ENCODE data around the gene VAMP8. TPM values are rescaled to one million over a fixed set of nuclear protein-coding genes. Genes with fewer than 3 reads are reported as not detected.
"Not testable (repeated sequence)": the region's sequence is repeated elsewhere in the genome, so short reads cannot be mapped to it uniquely, and the experiment has no call there.

VAMP8 gene
- total RNA-seq, 2 donors from 2014 or later, result 185 to 222 TPM

GRCh38 chr2:85611705-85612587 lies 34.6 kb downstream of the VAMP8 start, which contains the start of gene C2orf68:
Gene C2orf68 (minus strand): TSS chr2:85612066. CDS start chr2:85611984, 82 bp downstream.
- no peak for TF ChIP-seq CTCF (IDR thresholded peaks at IDR 0.05)
- H3K4me1 ChIP-seq, result peaks cover 5% of the 10 kb centered on the region
- no peaks in the 10 kb centered on the region for H3K27me3 ChIP-seq
- peak; percentile 95 for DNase-seq
- H3K36me3 ChIP-seq, result no peaks in the 10 kb centered on the region
- H3K27ac ChIP-seq, result peak within 1 kb of the TSS; percentile 77
- peak within 1 kb of the TSS; percentile 88 to 93 for H3K9ac ChIP-seq (ENCODE audit: low read depth in 2 of 2, low read length in 2 of 2)
- no peaks in the 10 kb centered on the region for H3K9me3 ChIP-seq
- intact Hi-C loops (cut with DNase I), result no loop called here
- H3K4me3 ChIP-seq, result peak within 1 kb of the TSS; percentile 81

GRCh38 chr2:85613717-85614515 lies 36.5 kb downstream of the VAMP8 start:
- Histone ChIP-seq H3K9ac (ENCODE audit: low read depth in 2 of 2, low read length in 2 of 2) (no peak overlapping the region), H3K9me3 (no peaks in the 10 kb centered on the region), H3K36me3 (no peaks in the 10 kb centered on the region), H3K27ac (no peak overlapping the region), H3K4me3 (no peak overlapping the region), H3K4me1 (peaks cover 13% of the 10 kb centered on the region), H3K27me3 (no peaks in the 10 kb centered on the region)
- TF ChIP-seq CTCF (IDR thresholded peaks at IDR 0.05), result no peak
- DNase-seq, result no peak
- intact Hi-C loops (cut with DNase I), result no loop called here

- peaks cover 13% of the 10 kb centered on the region for H3K4me1 ChIP-seq
- H3K36me3 ChIP-seq; H3K27me3 ChIP-seq; H3K9ac ChIP-seq (ENCODE audit: low read depth in 2 of 2, low read length in 2 of 2); DNase-seq; H3K27ac ChIP-seq; H3K4me3 ChIP-seq; H3K9me3 ChIP-seq; intact Hi-C loops (cut with DNase I): not testable (repeated sequence)
Measured at GRCh38 chr2:85614757-85615156, 37.4 kb downstream of the VAMP8 start.

GRCh38 chr2:85615413-85615728 lies 38.0 kb downstream of the VAMP8 start:
- intact Hi-C loops (cut with DNase I), result no loop called here
- no peak for TF ChIP-seq CTCF (IDR thresholded peaks at IDR 0.05)
- Histone ChIP-seq H3K9ac (ENCODE audit: low read depth in 2 of 2, low read length in 2 of 2) (no peak overlapping the region), H3K36me3 (no peaks in the 10 kb centered on the region), H3K27ac (peak overlapping the region; percentile 88), H3K9me3 (no peaks in the 10 kb centered on the region), H3K27me3 (no peaks in the 10 kb centered on the region), H3K4me3 (peak overlapping the region; percentile 99), H3K4me1 (peaks cover 13% of the 10 kb centered on the region)
- DNase-seq, result no peak

- H3K4me3 ChIP-seq; H3K4me1 ChIP-seq; intact Hi-C loops (cut with DNase I); H3K9me3 ChIP-seq; H3K27ac ChIP-seq; H3K27me3 ChIP-seq; H3K36me3 ChIP-seq; DNase-seq; H3K9ac ChIP-seq (ENCODE audit: low read depth in 2 of 2, low read length in 2 of 2): not testable (repeated sequence)
Measured at GRCh38 chr2:85617723-85618122, 40.3 kb downstream of the VAMP8 start.

- Histone ChIP-seq H3K36me3 (peaks cover 12% of the 10 kb centered on the region), H3K27ac (no peak overlapping the region), H3K9me3 (no peaks in the 10 kb centered on the region), H3K27me3 (no peaks in the 10 kb centered on the region), H3K4me3 (no peak overlapping the region), H3K9ac (ENCODE audit: low read depth in 2 of 2, low read length in 2 of 2) (no peak overlapping the region), H3K4me1 (peaks cover 10% of the 10 kb centered on the region)
- no peak for TF ChIP-seq CTCF (IDR thresholded peaks at IDR 0.05)
- DNase-seq, result no peak
- intact Hi-C loops (cut with DNase I), result no loop called here
Measured at GRCh38 chr2:85619617-85620016, 42.2 kb downstream of the VAMP8 start.
